ENCODE measurements around the gene CCL13.
A peak's percentile ranks its signal among the peaks of the same experiment; 100 is the strongest.

Gene CCL13

GRCh38 chr17:34386343-34386696 is 30.0 kb downstream of the CCL13 start:
- no peak for DNase-seq

- peak; percentile 71 for DNase-seq
These were observed 30.6 kb downstream of the CCL13 start for GRCh38 chr17:34386697-34387550.

- no peak for DNase-seq
These were observed 31.3 kb downstream of the CCL13 start for GRCh38 chr17:34387566-34387965.

GRCh38 chr17:34389126-34389750 is 33.0 kb downstream of the CCL13 start:
- DNase-seq, result no peak

- no peak for DNase-seq
These were observed 34.4 kb downstream of the CCL13 start for GRCh38 chr17:34390649-34391048.

GRCh38 chr17:34391241-34391640 is 35.0 kb downstream of the CCL13 start:
- DNase-seq, result no peak

GRCh38 chr17:34393401-34393800 is 37.1 kb downstream of the CCL13 start:
- DNase-seq, result no peak

GRCh38 chr17:34397265-34397664 is 41.0 kb downstream of the CCL13 start:
- DNase-seq, result no peak

GRCh38 chr17:34398990-34399389 is 42.7 kb downstream of the CCL13 start:
- DNase-seq, result peak; percentile 63

- no peak for DNase-seq
These were observed 43.4 kb downstream of the CCL13 start for GRCh38 chr17:34399725-34400124.

- DNase-seq, result peak; percentile 80
These were observed 44.1 kb downstream of the CCL13 start for GRCh38 chr17:34400301-34400931.

- DNase-seq, result no peak
These were observed 44.9 kb downstream of the CCL13 start for GRCh38 chr17:34401165-34401564.

- no peak for DNase-seq
These were observed 46.7 kb downstream of the CCL13 start for GRCh38 chr17:34403006-34403405.

GRCh38 chr17:34406226-34406625 is 49.9 kb downstream of the CCL13 start:
- DNase-seq, result no peak

Data from hematopoietic multipotent progenitor cell treated with erythropoietin and hydrocortisone succinate and interleukin-3 and kit ligand, for 6 days (in vitro differentiated cells).